Mesenchymal stem cell (in vitro differentiated cells and primary cell): ENCODE data around the gene PCSK7.

ENCODE experiments used
- DNase-seq: peaks from one replicate; pipeline ENCODE4 v3.0.0-alpha.2; 2013
- H2AFZ ChIP-seq: one replicate; pipeline ENCODE4 v1.6.1; 2013; ENCODE audit warnings: low read depth, mild to moderate bottlenecking, control low read depth, inconsistent platforms, low read length, moderate library complexity
- H2AK5ac ChIP-seq: 2 replicates; pipeline ENCODE4 v1.6.1; 2013; ENCODE audit warnings: low read length, moderate library complexity, mild to moderate bottlenecking, inconsistent platforms; ENCODE audit not compliant: severe bottlenecking
- H2BK120ac ChIP-seq: one replicate; pipeline ENCODE4 v1.6.1; 2013; ENCODE audit warnings: low read depth, mild to moderate bottlenecking, inconsistent platforms, low read length, moderate library complexity
- H2BK12ac ChIP-seq, 2 experiments: one replicate each; pipeline ENCODE4 v1.6.1; 2013; ENCODE audit warnings: inconsistent platforms in 2 of 2, low read length in 2 of 2, mild to moderate bottlenecking in 2 of 2, moderate library complexity in 2 of 2, control low read depth in 1 of 2
- H2BK15ac ChIP-seq: one replicate; pipeline ENCODE4 v1.6.1; 2013; ENCODE audit warnings: mild to moderate bottlenecking, low read depth, inconsistent platforms; ENCODE audit not compliant: poor library complexity, severe bottlenecking
- H2BK5ac ChIP-seq: 2 replicates; pipeline ENCODE4 v1.6.1; 2013; ENCODE audit warnings: low read depth, mild to moderate bottlenecking, low read length, control low read depth, inconsistent platforms; ENCODE audit not compliant: poor library complexity, severe bottlenecking
- H3K14ac ChIP-seq, 2 experiments: one replicate each; pipeline ENCODE4 v1.6.1; 2013; ENCODE audit warnings: inconsistent platforms in 2 of 2, low read length in 2 of 2, control low read depth in 1 of 2, mild to moderate bottlenecking in 1 of 2, moderate library complexity in 1 of 2
- H3K18ac ChIP-seq, 2 experiments: one replicate each; pipeline ENCODE4 v1.6.1; 2013; ENCODE audit warnings: inconsistent platforms in 2 of 2, low read length in 2 of 2, control low read depth in 1 of 2, low read depth in 1 of 2, mild to moderate bottlenecking in 1 of 2
- H3K23ac ChIP-seq, 2 experiments: one replicate each; pipeline ENCODE4 v1.6.1; 2013; ENCODE audit warnings: inconsistent platforms in 2 of 2, low read length in 2 of 2, mild to moderate bottlenecking in 2 of 2, moderate library complexity in 2 of 2, control low read depth in 1 of 2
- H3K27ac ChIP-seq: 2 replicates; pipeline ENCODE4 v1.5.1; 2013; ENCODE audit warnings: mild to moderate bottlenecking, moderate library complexity, low read length, control low read depth, inconsistent platforms; ENCODE audit not compliant: poor library complexity, severe bottlenecking
- H3K27me3 ChIP-seq, 2 experiments: 2 replicates each; pipeline versions ENCODE4 v1.6.1 to v1.7.0; 2013; ENCODE audit warnings: low read length in 2 of 2, mild to moderate bottlenecking in 2 of 2, moderate library complexity in 2 of 2, control low read depth in 1 of 2, inconsistent platforms in 1 of 2; ENCODE audit not compliant: control insufficient read depth in 1 of 2, insufficient read depth in 1 of 2
- H3K36me3 ChIP-seq, 2 experiments: 2 replicates each; pipeline versions ENCODE4 v1.6.1 to v1.7.0; 2013; ENCODE audit warnings: low read length in 2 of 2, control low read depth in 1 of 2, inconsistent platforms in 1 of 2, low read depth in 1 of 2, mild to moderate bottlenecking in 1 of 2; ENCODE audit not compliant: insufficient read depth in 2 of 2, control insufficient read depth in 1 of 2
- H3K4ac ChIP-seq, 2 experiments: one replicate each; pipeline ENCODE4 v1.6.1; 2013; ENCODE audit warnings: inconsistent platforms in 2 of 2, low read length in 2 of 2, mild to moderate bottlenecking in 2 of 2, moderate library complexity in 2 of 2, control low read depth in 1 of 2, low read depth in 1 of 2
- H3K4me1 ChIP-seq: 2 replicates; pipeline ENCODE4 v1.6.1; 2013; ENCODE audit warnings: low read depth, low read length, control low read depth; ENCODE audit not compliant: control insufficient read depth, insufficient read depth
- H3K4me2 ChIP-seq: 2 replicates; pipeline ENCODE4 v1.6.1; 2013; ENCODE audit warnings: low read length, mild to moderate bottlenecking, inconsistent platforms; ENCODE audit not compliant: poor library complexity, severe bottlenecking
- H3K4me3 ChIP-seq, 2 experiments: 2 replicates each; pipeline versions ENCODE4 v1.5.1 to v1.7.0; 2013; ENCODE audit warnings: low read length in 2 of 2, mild to moderate bottlenecking in 2 of 2, control low read depth in 1 of 2, low read depth in 1 of 2; ENCODE audit not compliant: insufficient read depth in 1 of 2
- H3K79me1 ChIP-seq: replicated peaks from 2 replicates; pipeline ENCODE4 v1.6.1; 2013; ENCODE audit warnings: mild to moderate bottlenecking, control low read depth, low read length, inconsistent platforms; ENCODE audit not compliant: poor library complexity, severe bottlenecking
- H3K9ac ChIP-seq: 2 replicates; pipeline ENCODE4 v1.7.0; 2013; ENCODE audit warnings: mild to moderate bottlenecking, low read length, moderate library complexity
- H3K9me3 ChIP-seq: 2 replicates; pipeline ENCODE4 v1.7.0; 2013; ENCODE audit warnings: mild to moderate bottlenecking, low read length; ENCODE audit not compliant: control insufficient read depth
- H4K8ac ChIP-seq: one replicate; pipeline ENCODE4 v1.6.1; 2013; ENCODE audit warnings: inconsistent platforms, mild to moderate bottlenecking, low read length, moderate library complexity
- H4K91ac ChIP-seq: one replicate; pipeline ENCODE4 v1.6.1; 2013; ENCODE audit warnings: mild to moderate bottlenecking, low read length, inconsistent platforms
- WGBS: methylation state at CpG from one replicate; pipeline ENCODE4 v1.1.7; 2013; ENCODE audit warnings: mixed read lengths; 5-methylcytosine and 5-hydroxymethylcytosine counted together

PCSK7 gene

DNA sequence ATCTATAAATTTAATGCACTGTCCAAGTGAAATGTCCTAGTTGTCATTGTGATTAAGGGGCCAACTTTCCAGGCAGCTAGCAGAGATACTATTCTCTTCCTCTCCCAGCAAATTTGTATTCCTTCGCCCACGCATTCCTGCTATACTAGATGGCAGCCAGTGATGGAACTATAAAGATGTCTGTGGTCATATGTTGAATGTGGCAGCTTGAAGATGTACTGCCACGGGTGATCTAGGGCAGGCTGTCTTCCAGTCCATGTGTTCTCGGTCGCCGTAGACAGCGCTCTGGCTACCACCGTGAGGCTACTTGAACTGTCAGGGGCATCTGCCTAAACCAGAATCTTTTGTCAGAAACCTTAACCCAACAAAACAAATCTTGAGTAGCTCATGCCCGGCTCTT is 61.7 kb downstream of the PCSK7 start:
- H3K4me1 ChIP-seq: peaks cover 4% of the 10 kb centered on the region
- H3K36me3 ChIP-seq: peaks cover 27 to 63% of the 10 kb centered on the region in 2 experiments
- H4K91ac ChIP-seq: no peak overlapping the region
- no peak overlapping the region for H2BK12ac ChIP-seq
- H3K4me3 ChIP-seq: no peak overlapping the region
- peaks cover 14% of the 10 kb centered on the region for H3K79me1 ChIP-seq
- H4K8ac ChIP-seq: no peak overlapping the region
- no peak overlapping the region for H3K4ac ChIP-seq
- H2BK120ac ChIP-seq: no peak overlapping the region
- H2BK15ac ChIP-seq: no peak overlapping the region
- no peak overlapping the region for H3K4me2 ChIP-seq
- no peak overlapping the region for H3K14ac ChIP-seq
- no peaks in the 10 kb centered on the region for H3K27me3 ChIP-seq
- no peak for DNase-seq
- no peaks in the 10 kb centered on the region for H3K9me3 ChIP-seq
- no peak overlapping the region for H2AK5ac ChIP-seq
- H3K18ac ChIP-seq: no peak overlapping the region
- no peak overlapping the region for H3K27ac ChIP-seq
- H3K9ac ChIP-seq: no peak overlapping the region
- WGBS: 97% methylated on average over 7 of the region's 9 CpGs
- no peak overlapping the region for H2AFZ ChIP-seq
- H2BK5ac ChIP-seq: no peak overlapping the region
- H3K23ac ChIP-seq: no peak overlapping the region

DNA sequence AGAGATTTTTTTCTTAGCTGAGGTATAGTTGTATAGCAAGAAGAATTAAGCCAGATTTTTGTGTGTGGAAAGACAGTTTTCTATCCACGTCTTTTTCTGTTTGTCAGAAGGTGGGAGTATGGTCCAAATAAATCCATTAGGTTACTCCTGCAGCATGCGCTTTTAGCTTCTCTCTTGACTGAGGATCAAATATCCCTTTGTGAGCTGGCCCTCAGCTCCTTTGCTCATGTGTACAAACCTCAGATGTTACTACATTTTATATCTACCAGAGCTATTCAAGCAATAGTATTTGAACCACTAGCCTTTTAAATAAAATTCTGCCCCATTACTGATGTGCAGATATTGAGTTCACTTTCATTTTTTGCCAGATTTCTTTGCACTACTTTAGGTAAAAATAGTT is 62.1 kb downstream of the PCSK7 start:
- WGBS: 100% methylated on average over 2 of the region's 2 CpGs
- Histone ChIP-seq H3K79me1 (peaks cover 14% of the 10 kb centered on the region), H3K4me3 (no peak overlapping the region), H2AK5ac (no peak overlapping the region), H3K23ac (no peak overlapping the region), H3K14ac (no peak overlapping the region), H3K36me3 (peaks cover 27 to 65% of the 10 kb centered on the region in 2 experiments), H2BK120ac (no peak overlapping the region), H2BK5ac (no peak overlapping the region), H3K27me3 (no peaks in the 10 kb centered on the region), H2BK15ac (no peak overlapping the region), H2BK12ac (no peak overlapping the region), H2AFZ (no peak overlapping the region), H3K4ac (no peak overlapping the region), H3K4me2 (no peak overlapping the region), H3K9ac (no peak overlapping the region), H3K27ac (no peak overlapping the region), H4K91ac (no peak overlapping the region), H3K18ac (no peak overlapping the region), H3K4me1 (peaks cover 4% of the 10 kb centered on the region), H4K8ac (no peak overlapping the region), H3K9me3 (no peaks in the 10 kb centered on the region)
- no peak for DNase-seq

- Histone ChIP-seq H2AFZ (no peak overlapping the region), H4K8ac (no peak overlapping the region), H3K27me3 (no peaks in the 10 kb centered on the region), H2BK5ac (no peak overlapping the region), H3K4ac (no peak overlapping the region), H3K4me1 (no peaks in the 10 kb centered on the region), H4K91ac (no peak overlapping the region), H3K14ac (no peak overlapping the region), H2BK12ac (no peak overlapping the region), H2BK15ac (no peak overlapping the region), H3K9ac (no peak overlapping the region), H3K4me3 (no peak overlapping the region), H2BK120ac (no peak overlapping the region), H3K18ac (no peak overlapping the region), H3K36me3 (peaks cover 35 to 89% of the 10 kb centered on the region in 2 experiments), H3K4me2 (no peak overlapping the region), H2AK5ac (no peak overlapping the region), H3K23ac (no peak overlapping the region), H3K79me1 (peaks cover 15% of the 10 kb centered on the region), H3K27ac (no peak overlapping the region), H3K9me3 (no peaks in the 10 kb centered on the region)
- WGBS: 94% methylated on average over 1 of the region's 1 CpG
- DNase-seq: no peak
These were observed 65.4 kb downstream of the PCSK7 start for GRCh38 chr11:117166491-117166890.

GRCh38 chr11:117160826-117161225 is 71.0 kb downstream of the PCSK7 start:
- H3K36me3 ChIP-seq: peaks cover 38 to 79% of the 10 kb centered on the region in 2 experiments
- H3K18ac ChIP-seq: no peak overlapping the region
- no peak overlapping the region for H2BK15ac ChIP-seq
- H3K4me1 ChIP-seq: peaks cover 4% of the 10 kb centered on the region
- peaks cover 8% of the 10 kb centered on the region for H3K79me1 ChIP-seq
- H2BK120ac ChIP-seq: no peak overlapping the region
- H2AFZ ChIP-seq: no peak overlapping the region
- H3K14ac ChIP-seq: no peak overlapping the region
- H4K8ac ChIP-seq: no peak overlapping the region
- 93% methylated on average over 1 of the region's 2 CpGs for WGBS
- DNase-seq: peak; percentile 55
- no peak overlapping the region for H2AK5ac ChIP-seq
- H3K4ac ChIP-seq: no peak overlapping the region
- H2BK5ac ChIP-seq: no peak overlapping the region
- no peaks in the 10 kb centered on the region for H3K9me3 ChIP-seq
- H3K23ac ChIP-seq: no peak overlapping the region
- no peak overlapping the region for H3K27ac ChIP-seq
- no peak overlapping the region for H2BK12ac ChIP-seq
- H4K91ac ChIP-seq: no peak overlapping the region
- H3K4me3 ChIP-seq: no peak overlapping the region
- no peak overlapping the region for H3K4me2 ChIP-seq
- H3K27me3 ChIP-seq: no peaks in the 10 kb centered on the region
- H3K9ac ChIP-seq: no peak overlapping the region
